K562 (cell line): Measurements from ENCODE around the gene WNK1. TPM values are rescaled to one million over a fixed set of nuclear protein-coding genes. Genes with fewer than 3 reads are reported as not detected.

Experiments
- ATAC-seq: fragments of 200-7000 bp; cut with Tn5 transposase; 3 replicates; pipeline ENCODE4 v1.9.1; 2020; ENCODE audit warnings: moderate library complexity
- Bru-seq: library from RNA; stranded (reverse); fragments of 400-500 nt; gene quantifications from one replicate; lab custom pipeline; 2021; lab: Mats Ljungman, UMichigan
- BruChase-seq, 2 experiments: library from RNA; stranded (reverse); fragments of 400-500 nt; gene quantifications; one replicate each; lab custom pipeline; 2021; lab: Mats Ljungman, UMichigan
- BruUV-seq: library from RNA; stranded (reverse); fragments of 400-500 nt; replicated peaks from 2 replicates; lab custom pipeline; 2021; lab: Mats Ljungman, UMichigan
- CTCF ChIA-PET: fragments of 300-600 bp; formaldehyde crosslinking; extraction: SDS; loops from one replicate; lab custom pipeline; 2021; ENCODE audit warnings: low intra/inter-chr PET ratio; lab: Yijun Ruan, JAX
- POLR2A ChIA-PET: fragments of 300-600, 350-650 bp; sonication (Branson Sonifier 250); formaldehyde crosslinking; extraction: SDS; loops from one replicate; lab custom pipeline; 2021; ENCODE audit warnings: antibody characterized with exemption, inconsistent platforms; lab: Yijun Ruan, JAX
- DNase-seq, 4 experiments: peaks; one replicate each; pipeline versions ENCODE4 v3.0.0 to v3.0.0-alpha.2; 2011 to 2018; ENCODE audit warnings: low spot score in 3 of 4, mixed read lengths in 3 of 4; ENCODE audit errors: extremely low read depth in 1 of 4
- FAIRE-seq: peaks from 2 replicates; lab custom pipeline; 2011; peaks lifted over from hg19 to GRCh38; lab: Jason Lieb, UNC
- H2AFZ ChIP-seq: 2 replicates; pipeline ENCODE4 v1.6.0; 2011; ENCODE audit warnings: low read depth, low read length, control low read depth, inconsistent platforms
- H3K27ac ChIP-seq: fragments of 200-600 bp; 3 replicates; pipeline ENCODE4 v1.8.0; 2011; ENCODE audit warnings: low read depth, mild to moderate bottlenecking, control low read depth, inconsistent platforms, low read length, moderate library complexity, mixed read lengths; ENCODE audit errors: extremely low read depth
- H3K27me3 ChIP-seq, 2 experiments: fragments of 300-600 bp in 1 of 2; 2 replicates in 1 of 2; 3 replicates in 1 of 2; pipeline versions ENCODE4 v1.6.0 to v1.8.0; 2011; ENCODE audit warnings: inconsistent platforms in 2 of 2, low read length in 2 of 2, mild to moderate bottlenecking in 1 of 2, mixed read lengths in 1 of 2, moderate library complexity in 1 of 2; ENCODE audit not compliant: control insufficient read depth in 2 of 2, insufficient read depth in 2 of 2
- H3K36me3 ChIP-seq: fragments of 300-600 bp; 3 replicates; pipeline ENCODE4 v1.8.0; 2011; ENCODE audit warnings: mild to moderate bottlenecking, low read length, inconsistent platforms; ENCODE audit not compliant: control insufficient read depth, insufficient read depth
- H3K4me1 ChIP-seq, 2 experiments: fragments of 200-600 bp in 1 of 2; replicated peaks in 1 of 2; 2 replicates in 1 of 2; 3 replicates in 1 of 2; pipeline versions ENCODE4 v1.5.1 to v1.8.0; 2011; ENCODE audit warnings: inconsistent platforms in 2 of 2, low read length in 2 of 2, mild to moderate bottlenecking in 1 of 2, mixed read lengths in 1 of 2, moderate library complexity in 1 of 2; ENCODE audit not compliant: control insufficient read depth in 2 of 2, insufficient read depth in 2 of 2
- H3K4me2 ChIP-seq: 2 replicates; pipeline ENCODE4 v1.6.1; 2011; ENCODE audit warnings: low read length, control low read depth, inconsistent platforms, mixed read lengths; ENCODE audit not compliant: insufficient read depth
- H3K4me3 ChIP-seq: fragments of 200-600 bp; sonication (generic), shearing (Covaris generic); 2 replicates; pipeline ENCODE4 v1.5.1; 2016; ENCODE audit warnings: control low read depth, inconsistent platforms
- H3K79me2 ChIP-seq: fragments of 200-600 bp; 3 replicates; pipeline ENCODE4 v1.8.0; 2011; ENCODE audit warnings: low read length, inconsistent platforms; ENCODE audit not compliant: control insufficient read depth, insufficient read depth
- H3K9ac ChIP-seq, 2 experiments: 2 replicates each; pipeline versions ENCODE4 v1.6.0 to v1.6.1; 2011; ENCODE audit warnings: low read depth in 2 of 2, low read length in 2 of 2, control low read depth in 1 of 2, inconsistent platforms in 1 of 2, mild to moderate bottlenecking in 1 of 2, mixed read lengths in 1 of 2; ENCODE audit not compliant: insufficient read depth in 1 of 2
- H3K9me1 ChIP-seq: one replicate; pipeline ENCODE4 v1.6.0; 2011; ENCODE audit warnings: inconsistent platforms, mild to moderate bottlenecking, low read length, moderate library complexity; ENCODE audit not compliant: control insufficient read depth, insufficient read depth
- H3K9me3 ChIP-seq: replicated peaks from 2 replicates; pipeline ENCODE4 v1.5.1; 2011; ENCODE audit warnings: low read depth, low read length, inconsistent platforms; ENCODE audit not compliant: control insufficient read depth, insufficient read depth
- H4K20me1 ChIP-seq: replicated peaks from 2 replicates; pipeline ENCODE4 v1.6.1; 2011; ENCODE audit warnings: low read length, inconsistent platforms, mixed read lengths; ENCODE audit not compliant: control insufficient read depth, insufficient read depth
- ATF3 ChIP-seq, 2 experiments: fragments of 450-650 bp in 1 of 2; sonication (generic) in 1 of 2; formaldehyde crosslinking in 1 of 2; IDR thresholded peaks in 1 of 2; conservative IDR thresholded peaks in 1 of 2; 2 replicates each; pipeline versions ENCODE4 v1.6.1 to v1.8.1; 2016 to 2023; ENCODE audit warnings: mild to moderate bottlenecking in 2 of 2, moderate library complexity in 2 of 2, inconsistent platforms in 1 of 2, missing genetic modification reagents in 1 of 2
- CBFB ChIP-seq: sonication (generic); formaldehyde crosslinking; IDR thresholded peaks from 2 replicates; pipeline ENCODE4 v1.4.0; 2020; ENCODE audit warnings: mild to moderate bottlenecking, missing genetic modification reagents
- DDX20 ChIP-seq: fragments of 450-650 bp; IDR thresholded peaks from 2 replicates; pipeline ENCODE4 v1.6.1; 2016; ENCODE audit warnings: missing genetic modification characterization, low read depth, mild to moderate bottlenecking, missing compliant biosample characterization, moderate library complexity
- GTF2F1 ChIP-seq: IDR thresholded peaks from 2 replicates; pipeline ENCODE4 v1.6.1; 2011; ENCODE audit warnings: low read depth, low read length, improper control_type of control experiment
- RBBP5 ChIP-seq: fragments of 200-600 bp; sonication (generic); IDR thresholded peaks from 2 replicates; pipeline ENCODE4 v1.6.1; 2012; ENCODE audit warnings: borderline replicate concordance, mild to moderate bottlenecking, low read length, control low read depth, inconsistent platforms; ENCODE audit not compliant: insufficient read depth, poor library complexity, severe bottlenecking
- RFX5 ChIP-seq: IDR thresholded peaks from 2 replicates; pipeline ENCODE4 v1.6.1; 2011; ENCODE audit warnings: low read depth, mild to moderate bottlenecking, improper control_type of control experiment, low read length
- ZBTB49 ChIP-seq: sonication (generic); formaldehyde crosslinking; IDR thresholded peaks from 2 replicates; pipeline ENCODE4 v1.8.0; 2022; ENCODE audit warnings: missing genetic modification reagents, mild to moderate bottlenecking, borderline replicate concordance
- ZNF146 ChIP-seq: IDR thresholded peaks from one replicate; pipeline ENCODE4 v1.6.1; 2018; ENCODE audit warnings: missing compliant biosample characterization; ENCODE audit not compliant: unreplicated experiment
- ZNF3 ChIP-seq: fragments of 250-450 bp; sonication (Bioruptor Pico); IDR thresholded peaks from 2 replicates; pipeline ENCODE4 v1.5.0; 2021; ENCODE audit warnings: mild to moderate bottlenecking, moderate library complexity
- ZNF766 ChIP-seq: fragments of 200-800 bp; sonication (Bioruptor generic); conservative IDR thresholded peaks from 2 replicates; pipeline ENCODE4 v1.6.1; 2016; ENCODE audit warnings: missing genetic modification characterization, missing compliant biosample characterization
- ZNF778 ChIP-seq: fragments of 450-650 bp; formaldehyde crosslinking; IDR thresholded peaks from 2 replicates; pipeline ENCODE4 v1.4.0; 2020; ENCODE audit warnings: mild to moderate bottlenecking, moderate library complexity
- WGBS: fragments of 100-300 bp; shearing (Covaris generic); methylation state at CpG from one replicate; pipeline ENCODE4 v1.1.6; 2016; ENCODE audit warnings: low coverage, mixed read lengths; ENCODE audit not compliant: insufficient coverage; ENCODE audit errors: missing lambda C conversion rate; 5-methylcytosine and 5-hydroxymethylcytosine counted together
- in situ Hi-C: fragments of 300-500 bp; cut with MboI; formaldehyde crosslinking; loops from 4 replicates; pipeline ENCODE4 v1.15.0; 2018; ENCODE audit warnings: inconsistent platforms, mixed read lengths
- intact Hi-C: fragments of 100-400 bp; cut with micrococcal nuclease; formaldehyde crosslinking; loops from 2 replicates; pipeline ENCODE4 v1.14.2; 2022
- long read RNA-seq, 3 experiments: library from polyadenylated mRNA in 2 of 3; library from RNA in 1 of 3; unstranded in 2 of 3; stranded (forward) in 1 of 3; transcript quantifications; one replicate each; pipeline ENCODE4 v2.0.0, GENCODE V29; 2019 to 2022
- polyA minus RNA-seq, 3 experiments: library from RNA; depleted of rRNA, polyadenylated mRNA; stranded (reverse); fragments of >200 nt; gene quantifications; 2 replicates each; pipeline ENCODE4 v1.2.3, GENCODE V29; 2011
- polyA plus RNA-seq, 8 experiments: library from polyadenylated mRNA; depleted of rRNA in 4 of 8; stranded (reverse) in 5 of 8; unstranded in 3 of 8; fragments of >200 nt; fragmentation: Nextera tagmentation in 2 of 8; fragmentation: Illumina TruSeq in 1 of 8; extraction: Ambion mirVana in 2 of 8; extraction: Trizol in 1 of 8; gene quantifications; 2 replicates each; pipeline versions ENCODE4 v1.2.1 to v1.2.3, GENCODE V29; 2011 to 2014; ENCODE audit warnings: inconsistent platforms in 1 of 8, missing spikeins in 1 of 8
- total RNA-seq, 7 experiments: library from RNA; depleted of rRNA in 6 of 7; stranded (reverse); fragments of >200 nt in 6 of 7; fragmentation: Illumina TruSeq in 2 of 7; extraction: Trizol in 2 of 7; gene quantifications; 2 replicates each; pipeline versions ENCODE4 v1.2.1 to v1.2.3, GENCODE V29; 2011 to 2021; ENCODE audit warnings: low replicate concordance in 1 of 7

The WNK1 gene
- total RNA-seq (2011; cell fraction: chromatin; rRNA removed; ENCODE audit: low replicate concordance) = 107 and 268 TPM in 2 replicates
- total RNA-seq (2011; cell fraction: nucleolus; rRNA removed) = 59.2 and 97.8 TPM in 2 replicates
- 150 and 213 TPM in 2 replicates for total RNA-seq (2011; cell fraction: nucleoplasm; rRNA removed)
- 21.4 and 24.7 TPM in 2 replicates for total RNA-seq (2014; rRNA removed)
- 32.5 and 33.3 TPM in 2 replicates for total RNA-seq (2014; rRNA removed; fragmentation: Illumina TruSeq; extraction: Trizol)
- 32.0 and 37.2 TPM in 2 replicates for total RNA-seq (2015; rRNA removed; fragmentation: Illumina TruSeq; extraction: Trizol)
- 59.1 and 73.9 TPM in 2 replicates for total RNA-seq (2021)
- polyA plus RNA-seq (2011; rRNA removed) = 30.8 and 31.0 TPM in 2 replicates
- 46.3 and 55.3 TPM in 2 replicates for polyA plus RNA-seq (2011; cell fraction: cytosol; rRNA removed)
- polyA plus RNA-seq (2011; cell fraction: nucleus; rRNA removed) = 48.7 and 67.8 TPM in 2 replicates
- polyA plus RNA-seq (2012) = 48.1 and 51.9 TPM in 2 replicates
- polyA plus RNA-seq (2014; fragmentation: Illumina TruSeq; extraction: Trizol) = 62.6 and 66.0 TPM in 2 replicates
- 10 to 100 TPM in 1 of 2 experiments, 1 to 10 TPM in 1; 4.3 to 13.2 TPM for polyA plus RNA-seq (2014; fragmentation: Nextera tagmentation; extraction: Ambion mirVana)
- polyA plus RNA-seq (2014; rRNA removed) = 27.2 and 30.8 TPM in 2 replicates
- polyA minus RNA-seq (2011; rRNA and poly(A)+ RNA removed) = 109 and 110 TPM in 2 replicates
- 116 and 128 TPM in 2 replicates for polyA minus RNA-seq (2011; cell fraction: cytosol; rRNA and poly(A)+ RNA removed)
- polyA minus RNA-seq (2011; cell fraction: nucleus; rRNA and poly(A)+ RNA removed) = 73.6 and 96.6 TPM in 2 replicates
- Bru-seq, nascent RNA = percentile 79 among the genes with signal in this experiment
- BruChase-seq, experiment 1, labeled RNA remaining after a 2-hour chase = percentile 84 among the genes with signal in this experiment
- BruChase-seq, experiment 2, labeled RNA remaining after a 6-hour chase = percentile 86 among the genes with signal in this experiment
- long read RNA-seq, experiment 1, partial matches to known transcripts = 57 of 122 reads
- long read RNA-seq, experiment 1, other reads (novel, unspliced or antisense) = 62 of 122 reads
- long read RNA-seq, experiment 2, partial matches to known transcripts = 26 of 35 reads
- long read RNA-seq, experiment 2, other reads (novel, unspliced or antisense) = 7 of 35 reads
- long read RNA-seq, experiment 3, partial matches to known transcripts = 2 of 7 reads
- long read RNA-seq, experiment 3, other reads (novel, unspliced or antisense) = 4 of 7 reads

- DNase-seq = peak; percentile 89 to 97 (median 92)
- FAIRE-seq = peak; percentile 97
- Histone ChIP-seq H3K79me2 (peaks cover 59% of the 10 kb centered on the region), H3K4me3 (peak within 1 kb of the TSS; percentile 61), H3K27me3 (no peaks in the 10 kb centered on the region), H3K9ac (peak within 1 kb of the TSS; percentile 92 to 96), H3K4me1 (peaks cover 8 to 20% of the 10 kb centered on the region in 2 experiments; a peak in 4 of 5 replicates), H4K20me1 (peaks cover 19% of the 10 kb centered on the region), H2AFZ (peak within 1 kb of the TSS; percentile 91), H3K9me1 (no peaks in the 10 kb centered on the region), H3K4me2 (peak within 1 kb of the TSS; percentile 86), H3K36me3 (peaks cover 4% of the 10 kb centered on the region; the same call in 1 of the 3 replicates), H3K9me3 (no peaks in the 10 kb centered on the region), H3K27ac (peak within 1 kb of the TSS; percentile 84)
- ChIA-PET POLR2A (interaction anchor here (0.6 to 1.6 kb wide), 7 partner anchors 10 to 951 kb away, joined by 3 to 5 read pairs (median 4); no protein-coding TSS in a partner anchor), CTCF (interaction anchor here (1.0 to 2.4 kb wide), 4 partner anchors 175 to 184 kb away, joined by 3 to 20 read pairs (median 4); no protein-coding TSS in a partner anchor)
- in situ Hi-C loops = loop anchor here (5.0 kb wide), 1 partner anchor 180 kb away; no protein-coding TSS in a partner anchor
- intact Hi-C loops = loop anchor here (1.0 to 5.0 kb wide), 4 partner anchors 60 to 175 kb away; no protein-coding TSS in a partner anchor
- peak; percentile 76 for ATAC-seq
- no TSS peak for BruUV-seq
- 0% methylated on average over 5 of the region's 41 CpGs for WGBS
- no peak for TF ChIP-seq ATF3 (IDR thresholded peaks at IDR 0.05)
- TF ChIP-seq ATF3 (CRISPR knock-in tag; conservative IDR thresholded peaks at IDR 0.05) = no peak
- TF ChIP-seq CBFB (CRISPR knock-in tag) = no peak
- TF ChIP-seq ZNF778 = no peak
- no peak for TF ChIP-seq ZNF146
- TF ChIP-seq ZBTB49 (CRISPR knock-in tag) = no peak
- TF ChIP-seq GTF2F1 = peak; percentile 80
- no peak for TF ChIP-seq DDX20 (tag)
- TF ChIP-seq RBBP5 = no peak
- peak; percentile 94 for TF ChIP-seq ZNF766
- no peak for TF ChIP-seq ZNF3 (CRISPR knock-in tag)
- TF ChIP-seq RFX5 = no peak
These were observed at the start of gene WNK1 for GRCh38 chr12:751999-752694. TSS of gene WNK1 (plus strand) at chr12:752579. CDS start at chr12:753566, 987 bp downstream.
